ENCODE data around the gene ABCC1.

- no peak for TF ChIP-seq CTCF (conservative IDR thresholded peaks at IDR 0.05)
- no peak for TF ChIP-seq EZH2 (IDR thresholded peaks at IDR 0.05; ENCODE audit: low read depth)
These were observed 745 bp upstream of the ABCC1 start for GRCh38 chr16:15948532-15949209.
